ENCODE results near the gene DCTN5. TPM values are rescaled to one million over a fixed set of nuclear protein-coding genes. Genes with fewer than 3 reads are reported as not detected.
A peak's percentile ranks its signal among the peaks of the same experiment; 100 is the strongest.

The DCTN5 gene
- total RNA-seq (2021; fragmentation: NEBNext Ultra II Directional; extraction: Animal tissue kit (Norgen Biotek cat#: 25700)) = 10 to 100 TPM; 70.5 to 80.9 (median 76.4) TPM
- long read RNA-seq, full-length matches to known transcripts = 46 of 58 reads
- long read RNA-seq, partial matches to known transcripts = 3 of 58 reads
- long read RNA-seq, other reads (novel, unspliced or antisense) = 9 of 58 reads

DNA sequence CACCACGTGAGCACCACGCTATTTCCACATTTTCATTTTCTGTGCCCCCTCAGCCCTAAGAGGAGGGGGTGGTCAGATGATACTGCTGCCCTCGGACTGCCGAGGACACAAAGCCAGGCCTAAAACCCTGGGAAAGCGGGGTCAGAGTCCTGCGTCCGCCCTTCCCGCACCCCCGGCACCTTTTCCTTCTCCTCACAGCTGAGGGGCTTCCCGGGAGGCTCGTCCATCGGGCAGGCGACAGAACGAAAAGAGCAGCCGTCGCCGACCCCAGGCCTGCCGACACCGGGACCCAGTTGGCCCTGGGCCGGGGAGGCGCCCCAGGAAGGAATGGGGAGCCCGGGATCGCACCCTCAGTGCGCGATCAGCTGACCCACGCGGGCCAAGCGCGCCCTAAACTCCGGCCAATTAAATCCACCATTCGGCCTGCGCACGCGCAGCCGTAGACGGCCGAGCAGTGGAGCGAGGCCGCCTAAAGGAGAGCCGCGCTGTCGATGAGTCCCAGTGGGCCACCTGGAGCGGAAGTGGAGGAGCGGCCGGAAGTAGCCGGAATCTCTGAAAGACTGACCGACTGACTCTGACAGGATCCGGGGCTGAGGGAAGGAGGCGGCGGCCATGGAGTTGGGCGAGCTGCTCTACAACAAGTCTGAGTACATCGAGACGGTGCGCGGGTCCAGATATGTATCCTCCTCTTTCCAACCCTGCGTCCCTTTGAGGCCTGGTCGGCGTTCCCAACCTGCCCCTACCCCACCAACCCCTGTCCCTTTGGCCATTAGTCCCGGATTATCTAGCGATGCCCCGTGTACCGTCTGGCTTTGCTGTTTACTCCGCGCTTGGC, at the start of gene DCTN5, which contains the start of gene PALB2:
Gene DCTN5 (plus strand): TSS at position 536 of the 835 bp plus-strand sequence. CDS start 77 bp downstream, at position 613.
Gene PALB2 (minus strand): TSS at position 380 of the 835 bp plus-strand sequence. CDS start 153 bp downstream, at position 227.
- TF ChIP-seq, protein P1, sequence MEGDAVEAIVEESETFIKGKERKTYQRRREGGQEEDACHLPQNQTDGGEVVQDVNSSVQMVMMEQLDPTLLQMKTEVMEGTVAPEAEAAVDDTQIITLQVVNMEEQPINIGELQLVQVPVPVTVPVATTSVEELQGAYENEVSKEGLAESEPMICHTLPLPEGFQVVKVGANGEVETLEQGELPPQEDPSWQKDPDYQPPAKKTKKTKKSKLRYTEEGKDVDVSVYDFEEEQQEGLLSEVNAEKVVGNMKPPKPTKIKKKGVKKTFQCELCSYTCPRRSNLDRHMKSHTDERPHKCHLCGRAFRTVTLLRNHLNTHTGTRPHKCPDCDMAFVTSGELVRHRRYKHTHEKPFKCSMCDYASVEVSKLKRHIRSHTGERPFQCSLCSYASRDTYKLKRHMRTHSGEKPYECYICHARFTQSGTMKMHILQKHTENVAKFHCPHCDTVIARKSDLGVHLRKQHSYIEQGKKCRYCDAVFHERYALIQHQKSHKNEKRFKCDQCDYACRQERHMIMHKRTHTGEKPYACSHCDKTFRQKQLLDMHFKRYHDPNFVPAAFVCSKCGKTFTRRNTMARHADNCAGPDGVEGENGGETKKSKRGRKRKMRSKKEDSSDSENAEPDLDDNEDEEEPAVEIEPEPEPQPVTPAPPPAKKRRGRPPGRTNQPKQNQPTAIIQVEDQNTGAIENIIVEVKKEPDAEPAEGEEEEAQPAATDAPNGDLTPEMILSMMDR (IDR thresholded peaks at IDR 0.05) = no peak
- peak; percentile 94 for DNase-seq
- H3K9me3 Mint-ChIP-seq = no peaks in the 10 kb centered on the region
- peaks cover 25% of the 10 kb centered on the region for H3K4me1 Mint-ChIP-seq (ENCODE audit: low read depth)
- peaks cover 1% of the 10 kb centered on the region for H3K27me3 Mint-ChIP-seq (ENCODE audit: insufficient read depth)
- peaks cover 47% of the 10 kb centered on the region for H3K36me3 Mint-ChIP-seq (ENCODE audit: low read depth)
- peak within 1 kb of the TSS; percentile 100 for H3K4me3 Mint-ChIP-seq
- H3K27ac Mint-ChIP-seq = peak within 1 kb of the TSS; percentile 96

- Mint-ChIP-seq H3K4me1 (ENCODE audit: low read depth) (peaks cover 23% of the 10 kb centered on the region), H3K27ac (no peak overlapping the region), H3K27me3 (ENCODE audit: insufficient read depth) (no peaks in the 10 kb centered on the region; the same call in 1 of the 2 replicates), H3K36me3 (ENCODE audit: low read depth) (peaks cover 29% of the 10 kb centered on the region), H3K9me3 (no peaks in the 10 kb centered on the region), H3K4me3 (no peak overlapping the region)
- TF ChIP-seq, protein P1 (IDR thresholded peaks at IDR 0.05) = no peak
- DNase-seq = no peak
Measured at GRCh38 chr16:23594186-23594585, 47.1 kb upstream of the DCTN5 start.

GRCh38 chr16:23595246-23595950, 45.9 kb upstream of the DCTN5 start:
- no peak for DNase-seq
- Mint-ChIP-seq H3K36me3 (ENCODE audit: low read depth) (peaks cover 25% of the 10 kb centered on the region), H3K4me1 (ENCODE audit: low read depth) (peaks cover 19% of the 10 kb centered on the region), H3K27me3 (ENCODE audit: insufficient read depth) (no peaks in the 10 kb centered on the region; the same call in 1 of the 2 replicates), H3K4me3 (peak overlapping the region; percentile 92), H3K9me3 (no peaks in the 10 kb centered on the region), H3K27ac (peak overlapping the region; percentile 56; the same call in 1 of the 2 replicates)
- TF ChIP-seq, protein P1 (IDR thresholded peaks at IDR 0.05) = no peak

- TF ChIP-seq, protein P1 (IDR thresholded peaks at IDR 0.05) = peak; percentile 99
- Mint-ChIP-seq H3K9me3 (no peaks in the 10 kb centered on the region), H3K27ac (peak within 1 kb of the TSS; percentile 69), H3K4me3 (peak within 1 kb of the TSS; percentile 92), H3K27me3 (ENCODE audit: insufficient read depth) (no peaks in the 10 kb centered on the region; the same call in 1 of the 2 replicates), H3K36me3 (ENCODE audit: low read depth) (peaks cover 19% of the 10 kb centered on the region), H3K4me1 (ENCODE audit: low read depth) (peaks cover 19% of the 10 kb centered on the region)
- DNase-seq = peak; percentile 79
Measured at GRCh38 chr16:23595951-23596720, 45.1 kb upstream of the DCTN5 start, which contains the start of gene NDUFAB1. TSS of gene NDUFAB1 (minus strand) at chr16:23596316. CDS start at chr16:23596290, 26 bp downstream.

All from HFFc6 (cell line).